OCI-LY1 (cell line): Measurements from ENCODE around the gene DYSF.
"Not testable (repeated sequence)": the region's sequence is repeated elsewhere in the genome, so short reads cannot be mapped to it uniquely, and the experiment has no call there.

Experiments used
- CTCF ChIP-seq: fragments of 200-600 bp; sonication (generic), shearing (Covaris generic); IDR thresholded peaks from 2 replicates; pipeline ENCODE4 v1.5.1; 2017; ENCODE audit warnings: mild to moderate bottlenecking, antibody characterized with exemption, low read length, moderate library complexity, mixed read lengths
- EZH2 ChIP-seq: fragments of 200-600 bp; sonication (generic), shearing (Covaris generic); IDR thresholded peaks from 2 replicates; pipeline ENCODE4 v1.8.0; 2017; ENCODE audit warnings: borderline replicate concordance, mixed run types, mild to moderate bottlenecking, antibody characterized with exemption, low read length, moderate library complexity, mixed read lengths

GRCh38 chr2:71416866-71417265, 36.5 kb upstream of the DYSF start:
- TF ChIP-seq CTCF, EZH2: not testable (repeated sequence)
